Esophagus muscularis mucosa (tissue), 3 donors: ENCODE measurements around the gene WT1.

Source experiments
- CTCF ChIP-seq, 3 experiments: fragments of 200-600 bp in 2 of 3; fragments of 450-650 bp in 1 of 3; sonication (generic) in 2 of 3; IDR thresholded peaks; one replicate each; pipeline ENCODE4 v1.5.1; 2017 to 2019; ENCODE audit warnings: antibody characterized with exemption in 3 of 3, mild to moderate bottlenecking in 2 of 3, moderate library complexity in 1 of 3
- POLR2A ChIP-seq: fragments of 450-650 bp; IDR thresholded peaks from one replicate; pipeline ENCODE4 v1.6.1; 2017; ENCODE audit warnings: antibody characterized with exemption, moderate library complexity, mild to moderate bottlenecking, low read depth

GRCh38 chr11:32472226-32472625 lies 36.9 kb upstream of the WT1 start:
- TF ChIP-seq CTCF (IDR thresholded peaks at IDR 0.05) (no peak), POLR2A (no peak)
